Measurements from ENCODE around the gene IGFBP7.

GRCh38 chr4:57146444-57146843 lies 36.3 kb upstream of the IGFBP7 start:
- TF ChIP-seq POLR2A (IDR thresholded peaks at IDR 0.05; ENCODE audit: extremely low read depth, insufficient read length) (no peak), CTCF (IDR thresholded peaks at IDR 0.05; ENCODE audit: low read depth, low read length) (no peak)
